HL-60/S4 treated with phorbol 12-myristate 13-acetate at 8.2 ng/mL for 4 days and 3 days (cell line): ENCODE results near the gene ZNF200.
"Not testable (repeated sequence)": the region's sequence is repeated elsewhere in the genome, so short reads cannot be mapped to it uniquely, and the experiment has no call there.

Source experiments
- in situ Hi-C: fragments of 300-500 bp; cut with MboI; formaldehyde crosslinking; loops from 2 replicates; pipeline ENCODE4 v1.15.0; 2022; ENCODE audit warnings: low sequenced_read_pairs

Gene ZNF200

DNA sequence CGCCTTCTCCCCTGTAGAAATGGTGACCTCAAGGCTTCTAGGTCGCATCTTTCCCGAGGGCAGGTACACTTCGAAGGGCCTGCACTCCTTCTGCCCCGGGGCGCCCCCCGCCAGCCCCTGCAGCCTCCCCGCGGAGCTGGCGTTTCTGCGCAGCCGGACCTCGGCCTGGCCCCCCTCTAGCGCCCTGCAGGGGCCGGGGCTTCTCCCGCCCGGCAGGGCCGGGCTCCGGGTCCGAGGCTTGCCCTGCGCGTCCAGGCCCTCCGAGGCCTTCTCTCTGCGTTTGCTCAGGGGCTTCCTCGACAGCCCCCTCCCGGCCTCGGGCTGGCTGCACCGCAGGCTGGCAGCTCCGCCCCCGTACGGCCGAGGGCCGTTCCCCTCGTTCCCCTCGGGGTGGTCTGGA lies 19.4 kb upstream of the ZNF200 start:
- in situ Hi-C loops = no loop called here

DNA sequence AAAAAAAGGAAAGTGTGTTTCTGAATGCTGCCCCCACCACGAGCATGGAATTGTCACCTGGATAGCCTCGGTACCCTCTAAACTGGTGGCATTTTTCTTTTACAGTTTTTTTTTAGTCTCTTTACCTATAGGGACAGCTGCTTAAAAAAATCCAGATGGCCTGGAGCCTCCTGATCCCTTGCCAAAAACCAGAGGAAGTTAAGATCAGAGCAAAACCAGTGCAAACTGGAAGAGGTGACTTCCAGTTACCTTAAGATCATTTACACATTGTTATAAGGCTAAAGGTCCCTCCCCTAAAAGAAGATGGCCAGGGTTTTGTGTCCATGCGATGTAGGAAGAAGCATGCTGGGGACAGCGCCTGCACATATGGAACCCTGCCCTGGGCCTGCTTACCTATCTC lies 18.0 kb upstream of the ZNF200 start:
- in situ Hi-C loops = no loop called here

- in situ Hi-C loops = no loop called here
These were observed 14.5 kb upstream of the ZNF200 start for GRCh38 chr16:3249451-3249850.

DNA sequence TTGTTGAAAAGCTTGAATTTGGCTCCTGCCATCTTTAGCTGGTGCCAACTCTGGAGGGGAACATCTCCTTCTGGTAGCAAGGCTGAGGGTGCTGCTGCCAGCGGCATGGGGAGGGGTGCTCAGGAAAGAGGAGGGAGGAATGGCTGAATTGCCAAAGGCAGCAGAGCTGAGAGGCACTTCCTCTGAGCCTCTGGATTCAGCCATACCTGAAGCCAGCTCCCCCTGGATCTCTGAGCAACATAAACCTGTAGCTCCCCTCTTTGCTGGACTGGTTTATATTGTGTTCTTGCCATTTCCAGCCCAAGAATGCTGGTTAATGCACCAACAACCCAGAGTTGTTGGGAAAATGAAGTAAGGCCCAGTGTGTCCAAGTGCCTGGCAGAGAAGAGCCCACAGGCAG lies 14.1 kb upstream of the ZNF200 start:
- in situ Hi-C loops = no loop called here

- in situ Hi-C loops = no loop called here
These were observed 13.6 kb upstream of the ZNF200 start for GRCh38 chr16:3248596-3248995.

DNA sequence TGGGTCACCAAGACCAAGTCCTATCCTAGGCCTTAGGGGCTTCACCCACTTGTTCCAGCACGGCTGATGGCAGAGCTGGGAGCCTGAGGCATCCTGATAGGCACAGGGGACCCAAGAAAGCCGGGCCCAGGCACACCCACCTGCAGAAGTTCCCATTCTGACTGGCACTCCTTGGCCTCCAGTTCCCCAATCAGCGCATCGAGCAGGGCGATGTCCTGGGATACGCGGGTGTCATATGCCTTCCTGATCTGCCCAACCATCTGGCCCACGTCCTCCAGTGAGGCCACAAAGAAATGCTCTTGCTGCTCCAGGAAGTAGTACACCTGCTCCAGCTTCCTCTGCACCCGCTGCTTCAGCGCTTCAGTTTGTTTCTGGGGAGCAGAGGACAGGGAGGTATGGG lies 11.9 kb upstream of the ZNF200 start:
- in situ Hi-C loops = no loop called here

- in situ Hi-C loops = no loop called here
These were observed 11.0 kb upstream of the ZNF200 start for GRCh38 chr16:3246002-3246401.

DNA sequence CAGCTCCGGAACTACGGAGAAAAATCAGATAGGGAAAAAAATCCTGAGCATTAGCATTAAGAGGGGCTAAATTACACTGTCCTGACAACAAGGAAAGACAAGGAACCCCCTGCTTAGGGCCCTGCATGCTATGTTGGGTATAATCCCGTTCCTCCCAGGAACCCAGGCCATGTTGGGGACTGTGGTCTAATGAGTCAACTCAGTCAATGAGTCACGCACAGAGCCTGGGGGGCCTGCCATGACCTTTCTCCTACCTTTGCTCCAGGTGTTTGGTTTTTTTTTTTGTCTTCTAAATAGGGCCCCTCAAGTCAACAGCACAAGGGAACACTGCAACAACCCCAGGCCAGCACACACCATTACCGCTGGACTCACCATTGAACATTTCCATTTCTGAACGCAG lies 8.9 kb upstream of the ZNF200 start:
- in situ Hi-C loops = no loop called here

GRCh38 chr16:3242709-3243108 lies 7.8 kb upstream of the ZNF200 start:
- in situ Hi-C loops = no loop called here

DNA sequence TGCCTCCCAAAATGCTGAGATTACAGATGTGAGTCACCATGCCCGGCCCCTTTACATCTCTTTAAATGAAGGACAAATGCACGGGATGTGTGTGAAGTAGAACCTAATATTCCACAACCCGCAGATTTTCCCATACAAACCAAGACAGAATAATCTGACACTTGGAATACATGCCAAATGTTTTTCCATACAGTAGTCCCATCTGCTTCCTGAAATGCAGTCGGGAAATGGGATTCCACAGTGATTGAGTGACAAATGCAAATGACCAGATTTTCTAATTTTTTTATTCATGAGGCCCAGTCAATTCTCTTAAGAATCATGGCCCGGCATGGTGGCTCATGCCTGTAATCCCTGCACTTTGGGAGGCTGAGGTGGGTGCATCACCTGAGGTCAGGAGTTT lies 6.8 kb upstream of the ZNF200 start:
- in situ Hi-C loops = no loop called here

DNA sequence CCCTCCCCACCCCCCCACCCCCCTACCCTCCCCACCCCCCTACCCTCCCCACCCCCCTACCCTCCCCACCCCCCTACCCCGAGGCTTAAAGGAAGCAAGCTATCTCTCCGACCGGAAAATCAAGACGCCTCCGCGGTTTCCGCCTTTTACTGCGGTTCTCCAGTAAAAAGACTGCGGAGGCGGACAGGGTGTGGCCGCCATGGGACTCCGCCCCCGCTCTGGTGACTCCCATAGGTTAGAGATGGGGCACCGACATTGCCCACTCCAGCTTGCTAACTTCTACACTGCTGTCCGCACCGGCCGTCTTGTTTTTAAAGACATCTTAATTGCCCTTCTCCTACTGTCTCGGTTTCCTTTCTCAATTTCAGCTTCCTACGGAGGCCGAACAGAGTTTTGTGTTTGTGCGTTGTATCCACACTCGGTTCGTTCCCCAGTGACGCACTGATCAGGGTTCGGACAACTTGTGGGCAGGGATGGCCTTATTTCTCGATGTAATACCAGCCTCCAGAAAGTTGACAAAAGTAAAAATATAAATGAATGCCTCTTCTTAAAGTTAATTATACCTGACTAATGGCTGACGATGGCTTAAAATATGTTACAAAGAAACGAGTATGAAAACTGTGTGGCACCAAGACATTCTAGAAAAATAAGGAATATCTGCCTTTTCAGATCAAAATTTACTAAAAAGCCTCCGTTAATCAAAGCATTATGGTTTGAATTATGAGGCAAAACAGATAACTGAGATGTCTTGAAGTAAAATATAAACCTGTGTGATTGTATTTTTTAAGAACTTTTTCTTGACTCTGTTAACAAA lies 1.1 kb upstream of the ZNF200 start:
- in situ Hi-C loops = no loop called here

DNA sequence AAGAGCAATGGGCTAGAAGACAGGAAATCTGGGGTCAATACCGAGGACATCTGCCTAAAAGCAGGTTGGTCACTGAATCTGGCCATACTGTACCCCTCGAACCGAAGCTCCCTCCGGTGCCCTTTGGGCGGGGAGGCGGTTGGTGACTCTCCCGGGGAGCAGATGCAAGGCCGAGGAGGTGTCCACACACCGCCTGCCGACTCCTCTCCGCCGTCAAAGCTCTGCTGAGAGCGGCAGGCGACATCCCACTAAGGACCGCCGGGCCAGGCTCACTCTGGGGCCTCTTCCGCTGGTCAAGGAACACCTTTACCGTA lies 458 bp downstream of the ZNF200 start:
- in situ Hi-C loops = no loop called here

GRCh38 chr16:3223913-3224515 lies 10.9 kb downstream of the ZNF200 start:
- in situ Hi-C loops = no loop called here

GRCh38 chr16:3220839-3221238 lies 14.1 kb downstream of the ZNF200 start:
- in situ Hi-C loops = no loop called here

DNA sequence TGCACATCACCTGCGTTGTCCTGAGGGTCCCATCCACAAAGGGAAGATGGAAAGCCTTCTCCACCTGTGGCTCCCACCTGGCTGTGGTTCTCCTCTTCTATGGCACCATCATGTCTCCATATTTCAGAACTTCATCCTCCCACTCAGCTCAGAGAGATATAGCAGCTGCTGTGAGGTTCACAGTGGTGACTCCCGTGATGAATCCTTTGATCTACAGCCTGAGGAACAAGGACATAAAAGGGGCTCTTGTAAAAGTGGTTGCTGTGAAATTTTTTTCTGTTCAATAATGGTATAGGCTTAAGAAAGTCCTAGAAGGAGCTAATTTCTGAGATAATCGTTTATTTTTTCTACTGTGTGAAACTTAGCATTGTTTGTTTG lies 18.7 kb downstream of the ZNF200 start:
- in situ Hi-C loops = no loop called here

GRCh38 chr16:3215601-3216262 lies 19.2 kb downstream of the ZNF200 start:
- in situ Hi-C loops = no loop called here

DNA sequence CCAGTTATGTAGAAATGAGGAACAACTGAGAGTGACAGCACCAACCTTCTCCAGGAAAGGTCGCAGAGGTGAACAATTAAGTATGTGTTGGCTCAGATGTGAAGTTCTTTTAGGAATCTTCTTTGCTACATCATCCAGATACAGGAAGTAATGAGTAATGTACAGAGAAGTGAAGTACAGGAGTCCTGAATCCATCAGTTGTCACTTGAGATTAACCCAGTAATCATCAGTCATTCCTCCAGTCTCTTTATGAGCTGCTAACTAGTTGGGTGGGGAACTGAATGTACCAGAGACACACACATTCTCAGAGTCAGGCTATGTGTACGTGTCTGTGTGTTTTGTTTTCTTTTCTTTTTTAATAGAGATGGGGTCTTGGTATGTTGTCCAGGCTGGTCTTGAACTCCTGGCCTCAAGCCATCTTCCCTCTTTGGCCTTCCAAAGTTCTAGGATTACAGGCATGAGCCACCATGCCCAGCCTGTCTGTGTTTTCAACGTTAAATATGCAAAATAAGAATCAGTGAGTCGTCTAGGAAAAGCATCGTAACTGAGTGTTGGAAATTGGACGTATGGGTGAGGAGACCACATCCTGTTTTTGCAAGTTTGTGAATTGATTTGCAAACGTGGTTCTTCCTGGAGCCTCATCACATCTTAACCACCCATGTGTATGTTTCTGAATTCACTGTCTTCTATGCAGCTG lies 19.9 kb downstream of the ZNF200 start:
- in situ Hi-C loops = no loop called here

DNA sequence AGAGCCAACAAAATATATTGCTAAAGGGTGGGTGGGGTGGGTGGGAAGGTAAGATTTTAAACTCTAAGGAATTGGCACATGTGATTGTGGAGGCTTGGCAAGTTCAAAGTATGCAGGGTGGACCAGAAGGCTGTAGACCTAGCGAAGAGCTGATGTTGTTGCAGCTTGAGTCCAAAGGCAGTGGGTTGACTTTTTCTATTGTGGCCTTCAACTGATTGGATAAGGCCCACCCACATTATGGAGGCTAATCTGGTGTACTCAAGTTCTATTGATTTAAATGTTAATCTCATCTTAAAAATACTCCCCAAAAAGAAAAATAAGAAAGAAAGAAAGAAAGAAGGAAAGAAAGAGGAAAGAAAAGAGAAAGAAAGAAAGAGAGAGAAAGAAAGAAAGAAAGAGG lies 22.4 kb downstream of the ZNF200 start:
- in situ Hi-C loops = no loop called here

DNA sequence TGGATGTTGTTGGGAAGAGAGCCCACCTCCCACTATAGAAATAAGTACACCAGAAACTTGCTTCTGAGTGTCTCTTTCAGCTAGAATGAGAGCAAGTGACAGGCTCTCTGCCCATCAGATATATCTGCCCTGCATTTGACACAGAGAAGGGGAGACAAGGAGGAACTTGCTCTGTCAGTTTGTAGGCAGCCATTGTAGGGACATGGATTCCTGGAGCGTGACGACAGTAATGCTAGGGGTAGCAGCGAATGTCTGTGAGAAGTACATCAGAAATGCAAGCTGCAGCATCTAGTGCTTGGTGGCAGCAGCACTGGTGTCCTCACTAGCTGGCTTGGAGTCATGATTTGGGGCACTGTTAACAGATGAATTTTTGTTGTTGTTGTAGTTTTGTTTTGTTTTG lies 23.0 kb downstream of the ZNF200 start:
- in situ Hi-C loops = no loop called here

DNA sequence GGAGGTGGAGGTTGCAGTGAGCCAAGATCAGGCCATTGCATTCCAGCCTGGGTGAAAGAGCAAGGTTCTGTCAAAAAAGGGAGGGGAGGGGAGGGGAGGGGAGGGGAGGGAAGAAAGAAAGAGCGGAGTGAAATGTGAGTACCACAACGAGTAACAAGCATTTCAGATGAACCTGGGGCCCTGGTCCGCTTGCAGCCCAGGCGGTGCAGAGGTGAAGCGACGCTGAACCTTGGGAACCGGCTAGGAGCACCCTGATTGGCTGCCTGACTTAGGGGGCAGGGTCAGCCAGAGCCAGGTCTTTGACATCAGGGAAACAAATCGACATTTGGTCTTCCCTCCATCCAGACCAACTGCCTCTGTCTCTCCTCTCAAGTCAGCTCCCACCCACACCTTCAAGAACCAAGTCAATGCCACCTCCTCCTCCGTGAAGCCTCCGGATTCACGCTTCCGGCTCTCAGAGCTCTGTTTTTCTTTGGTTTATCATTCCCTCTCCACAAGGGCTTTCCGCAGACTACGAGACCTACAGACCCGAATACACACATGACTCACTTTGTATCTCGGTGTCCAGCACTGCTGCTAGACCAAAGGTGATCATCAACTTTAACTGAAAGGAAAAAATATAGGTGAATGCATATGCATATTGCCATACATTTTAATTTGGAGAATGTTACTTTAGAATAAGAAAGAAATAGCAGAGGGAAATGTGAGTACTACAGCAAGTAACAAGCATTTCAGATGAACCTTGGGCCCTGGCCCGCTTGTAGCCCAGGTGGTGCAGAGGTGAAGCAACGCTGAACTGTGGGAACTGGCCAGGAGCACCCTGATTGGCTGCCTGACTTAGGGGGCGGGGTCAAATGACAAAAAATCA lies 27.6 kb downstream of the ZNF200 start:
- in situ Hi-C loops = no loop called here

DNA sequence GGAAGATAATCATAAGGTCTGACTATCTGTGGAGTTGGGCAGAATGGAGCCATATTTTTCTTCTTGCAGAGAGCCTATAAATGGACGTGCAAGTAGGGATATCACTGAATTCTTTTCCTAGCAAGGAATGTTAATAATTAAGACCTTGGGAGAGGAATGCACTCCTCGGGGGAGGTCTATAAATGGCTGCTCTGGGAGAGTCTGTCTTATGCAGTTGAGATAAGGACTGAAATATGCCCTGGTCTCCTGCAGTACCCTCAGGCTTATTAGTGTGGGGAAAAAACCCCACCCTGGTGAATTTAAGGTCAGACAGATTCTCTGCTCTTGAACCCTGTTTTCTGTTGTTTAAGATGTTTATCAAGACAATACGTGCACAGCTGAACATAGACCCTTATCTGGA lies 29.0 kb downstream of the ZNF200 start:
- in situ Hi-C loops = not testable (repeated sequence)
